Activated naive CD8-positive, alpha-beta T cell treated with anti-CD3 and anti-CD28 coated beads, Interleukin-2, amount 10 ng/mL, durations not matched to agents 7 days and 5 days (primary cell): ENCODE data around the gene ATG14. TPM values are rescaled to one million over a fixed set of nuclear protein-coding genes. Genes with fewer than 3 reads are reported as not detected.
"Not testable (repeated sequence)": the region's sequence is repeated elsewhere in the genome, so short reads cannot be mapped to it uniquely, and the experiment has no call there.

Experiments
- ATAC-seq: fragments of 150-1000 bp; cut with Tn5 transposase; one replicate; pipeline ENCODE4 v1.10.0; 2021; ENCODE audit warnings: low read depth, moderate library complexity
- POLR2A ChIA-PET: fragments of 350-600 bp; sonication (Branson Sonifier 250); formaldehyde crosslinking; loops from one replicate; lab custom pipeline; 2021; ENCODE audit warnings: antibody characterized with exemption; lab: Charles Lee
- DNase-seq: peaks from one replicate; pipeline ENCODE4 v3.0.0; 2021
- H3K27ac Mint-ChIP-seq: one replicate; pipeline ENCODE4 v1.8.0; 2022; ENCODE audit warnings: mild to moderate bottlenecking, mixed read lengths
- H3K27me3 Mint-ChIP-seq: one replicate; pipeline ENCODE4 v1.8.0; 2022; ENCODE audit warnings: mild to moderate bottlenecking, moderate library complexity, mixed read lengths
- H3K36me3 Mint-ChIP-seq: one replicate; pipeline ENCODE4 v1.8.0; 2021; ENCODE audit warnings: mild to moderate bottlenecking, mixed read lengths
- H3K4me1 Mint-ChIP-seq: one replicate; pipeline ENCODE4 v1.8.0; 2021; ENCODE audit warnings: mixed read lengths
- H3K4me3 Mint-ChIP-seq: one replicate; pipeline ENCODE4 v1.8.0; 2022; ENCODE audit warnings: mild to moderate bottlenecking, moderate library complexity, mixed read lengths
- H3K9me3 Mint-ChIP-seq: one replicate; pipeline ENCODE4 v1.8.0; 2021; ENCODE audit warnings: mixed read lengths
- total RNA-seq, 2 experiments: library from RNA; stranded (reverse); gene quantifications; one replicate each; pipeline ENCODE4 v1.2.3, GENCODE V29; 2021

ATG14 gene
- total RNA-seq, 2 experiments from 2014 or later: 7.8 to 8.1 TPM

DNA sequence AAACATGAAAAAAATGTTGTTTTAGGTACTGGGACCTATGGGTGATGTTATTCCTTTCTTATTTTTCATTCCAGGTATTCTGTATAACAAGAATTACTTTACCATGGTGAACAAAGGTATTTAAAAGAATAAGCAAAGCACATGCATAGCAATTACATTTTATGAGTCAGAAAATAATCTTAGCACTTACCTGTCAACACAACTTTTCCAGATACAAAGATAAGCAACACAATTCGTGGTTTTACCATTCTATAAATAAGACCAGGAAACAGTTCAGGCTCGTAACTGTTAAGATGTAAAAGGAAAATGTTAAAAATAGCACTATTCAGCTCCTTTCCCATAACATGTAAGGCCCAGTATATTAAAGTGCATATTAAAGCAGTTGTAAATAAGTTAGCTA, 12.3 kb upstream of the ATG14 start:
- ATAC-seq (no peak), DNase-seq (no peak)
- Mint-ChIP-seq H3K4me1 (no peaks in the 10 kb centered on the region), H3K4me3 (no peak overlapping the region), H3K9me3 (no peaks in the 10 kb centered on the region), H3K27me3 (no peaks in the 10 kb centered on the region), H3K27ac (no peak overlapping the region), H3K36me3 (no peaks in the 10 kb centered on the region)
- POLR2A ChIA-PET: interaction anchor here (0.5 kb wide), 1 partner anchor 155 kb away, joined by 3 read pairs; no protein-coding TSS in a partner anchor

DNA sequence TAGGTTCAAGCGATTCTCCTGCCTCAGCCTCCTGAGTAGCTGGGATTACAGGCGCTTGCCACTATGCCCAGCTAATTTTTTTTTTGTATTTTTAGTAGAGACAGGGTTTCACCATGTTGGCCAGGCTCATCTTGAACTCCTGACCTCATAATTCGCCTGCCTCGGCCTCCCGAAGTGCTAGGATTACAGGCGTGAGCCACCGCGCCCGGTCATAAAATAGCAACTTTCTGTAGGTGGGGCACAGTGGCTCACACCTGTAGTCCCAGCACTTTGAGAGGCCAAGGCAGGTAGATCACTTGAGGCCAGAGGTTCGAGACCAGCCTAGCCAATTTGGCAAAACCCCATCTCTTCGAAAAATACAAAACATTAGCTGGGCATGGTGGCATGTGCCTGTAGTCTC, 10.7 kb upstream of the ATG14 start:
- H3K4me3 Mint-ChIP-seq, H3K27me3 Mint-ChIP-seq, ATAC-seq, DNase-seq, H3K4me1 Mint-ChIP-seq, H3K27ac Mint-ChIP-seq, POLR2A ChIA-PET, H3K9me3 Mint-ChIP-seq, H3K36me3 Mint-ChIP-seq: not testable (repeated sequence)

DNA sequence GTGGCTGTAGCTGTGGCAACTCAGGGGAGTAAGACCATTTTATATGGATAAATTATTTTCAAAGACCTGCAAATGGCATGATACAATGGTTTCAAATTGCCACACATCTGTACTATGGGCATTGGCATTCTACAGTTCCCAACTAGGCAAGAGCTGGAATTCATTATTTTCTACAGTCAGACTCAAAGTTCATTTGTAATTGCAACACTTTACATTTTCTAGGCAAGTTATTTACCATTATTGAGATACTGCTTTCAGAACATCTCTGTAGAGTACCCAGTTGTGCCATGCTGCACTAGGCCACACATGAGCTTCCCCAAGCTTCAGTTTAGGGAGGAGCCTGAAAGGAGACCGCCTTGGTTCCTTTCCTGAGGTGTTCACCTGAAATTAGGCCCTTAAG, 8.0 kb upstream of the ATG14 start:
- H3K27ac Mint-ChIP-seq: no peak overlapping the region

GRCh38 chr14:55418411-55418810, 6.8 kb upstream of the ATG14 start:
- Mint-ChIP-seq H3K27me3 (no peaks in the 10 kb centered on the region), H3K36me3 (no peaks in the 10 kb centered on the region), H3K4me1 (peaks cover 4% of the 10 kb centered on the region), H3K4me3 (no peak overlapping the region), H3K9me3 (no peaks in the 10 kb centered on the region), H3K27ac (no peak overlapping the region)
- no peak for DNase-seq
- no peak for ATAC-seq
- POLR2A ChIA-PET: no interaction called here

More for the DNA sequence above, 8.0 kb upstream of the ATG14 start:
- Mint-ChIP-seq H3K36me3 (no peaks in the 10 kb centered on the region), H3K4me3 (no peak overlapping the region), H3K4me1 (peaks cover 4% of the 10 kb centered on the region), H3K27me3 (no peaks in the 10 kb centered on the region), H3K9me3 (no peaks in the 10 kb centered on the region)
- ATAC-seq: no peak
- no peak for DNase-seq
- POLR2A ChIA-PET: interaction anchor here (1.0 kb wide), 1 partner anchor 9 kb away, joined by 3 read pairs; no protein-coding TSS in a partner anchor

DNA sequence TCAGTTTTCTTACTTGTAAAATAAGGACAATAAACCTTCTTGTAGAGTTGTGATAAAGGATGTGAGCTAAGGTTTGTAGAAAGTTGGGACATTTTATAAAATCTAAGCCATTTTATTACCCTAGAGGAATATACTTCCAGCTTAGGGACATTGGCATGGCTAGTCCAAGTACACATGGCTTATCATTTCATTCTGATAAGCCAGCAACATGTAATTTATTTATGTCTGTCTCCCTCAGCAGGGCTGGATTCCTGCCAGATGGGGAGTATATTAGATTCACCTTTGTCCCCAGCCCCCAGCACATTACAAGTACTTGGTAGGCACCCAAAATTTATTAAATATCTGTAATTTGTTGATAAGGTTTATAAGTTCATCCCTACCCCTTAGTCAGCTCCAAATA, 6.3 kb upstream of the ATG14 start:
- POLR2A ChIA-PET: interaction anchor here (1.0 kb wide), 1 partner anchor 147 kb away, joined by 5 read pairs; the partner anchor contains the start of gene FBXO34
- Mint-ChIP-seq H3K4me1 (peaks cover 4% of the 10 kb centered on the region), H3K36me3 (no peaks in the 10 kb centered on the region), H3K4me3 (no peak overlapping the region), H3K9me3 (no peaks in the 10 kb centered on the region), H3K27ac (no peak overlapping the region), H3K27me3 (no peaks in the 10 kb centered on the region)
- ATAC-seq (no peak), DNase-seq (no peak)

- Mint-ChIP-seq H3K9me3 (no peaks in the 10 kb centered on the region), H3K27me3 (no peaks in the 10 kb centered on the region), H3K27ac (no peak overlapping the region), H3K4me3 (no peak overlapping the region), H3K4me1 (peaks cover 4% of the 10 kb centered on the region), H3K36me3 (no peaks in the 10 kb centered on the region)
- DNase-seq (peak; percentile 45), ATAC-seq (no peak)
- POLR2A ChIA-PET: interaction anchor here (0.6 kb wide), 2 partner anchors 145 to 308 kb away, joined by 3 to 7 read pairs; no protein-coding TSS in a partner anchor
Observed at GRCh38 chr14:55416866-55417265, 5.2 kb upstream of the ATG14 start.

DNA sequence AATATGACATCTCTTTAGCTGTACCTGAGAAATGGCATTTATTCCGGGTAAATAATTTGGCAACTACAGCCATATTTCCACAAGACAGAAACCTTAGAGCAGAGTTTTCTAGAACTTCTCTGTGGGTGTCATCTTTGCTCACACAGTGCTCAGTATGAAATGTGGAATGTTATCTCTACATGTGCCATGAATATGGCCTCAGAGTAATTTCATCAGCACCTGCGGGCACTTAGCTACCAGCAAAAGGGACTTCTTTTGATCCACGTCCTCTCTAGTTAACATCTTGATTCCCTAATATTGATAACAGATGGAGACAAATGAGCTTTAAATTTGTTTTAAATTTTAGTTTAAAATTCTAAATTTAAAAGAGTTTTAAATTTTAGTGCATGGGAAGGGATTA, 2.9 kb upstream of the ATG14 start:
- DNase-seq (no peak), ATAC-seq (no peak)
- POLR2A ChIA-PET: no interaction called here
- Mint-ChIP-seq H3K4me1 (peaks cover 13% of the 10 kb centered on the region), H3K27me3 (no peaks in the 10 kb centered on the region), H3K27ac (no peak overlapping the region), H3K4me3 (no peak overlapping the region), H3K9me3 (no peaks in the 10 kb centered on the region), H3K36me3 (no peaks in the 10 kb centered on the region)

DNA sequence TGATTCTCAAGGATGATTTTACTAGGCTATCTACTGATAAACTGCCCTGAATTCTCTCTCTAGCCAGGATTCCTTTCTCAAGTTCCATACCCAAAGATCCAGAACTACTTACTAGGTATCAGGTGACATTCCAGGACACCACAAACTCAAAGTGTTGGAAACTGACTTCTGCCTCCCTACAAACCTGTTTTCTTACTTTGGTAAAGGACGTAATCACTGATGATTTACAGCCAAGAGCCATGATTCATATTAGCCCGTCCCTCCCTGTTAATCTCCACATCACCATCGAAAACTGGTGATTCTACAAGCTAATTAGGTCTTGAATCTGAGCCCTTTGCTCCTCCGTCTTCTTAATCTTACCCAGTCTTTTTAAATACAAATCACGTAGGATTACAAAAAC, 1.0 kb upstream of the ATG14 start:
- ATAC-seq: no peak
- H3K4me1 Mint-ChIP-seq: peaks cover 15% of the 10 kb centered on the region
- no peak overlapping the region for H3K27ac Mint-ChIP-seq
- no peak for DNase-seq
- peak overlapping the region; percentile 89 for H3K4me3 Mint-ChIP-seq
- no peaks in the 10 kb centered on the region for H3K36me3 Mint-ChIP-seq
- no peaks in the 10 kb centered on the region for H3K27me3 Mint-ChIP-seq
- H3K9me3 Mint-ChIP-seq: no peaks in the 10 kb centered on the region
- POLR2A ChIA-PET: no interaction called here

DNA sequence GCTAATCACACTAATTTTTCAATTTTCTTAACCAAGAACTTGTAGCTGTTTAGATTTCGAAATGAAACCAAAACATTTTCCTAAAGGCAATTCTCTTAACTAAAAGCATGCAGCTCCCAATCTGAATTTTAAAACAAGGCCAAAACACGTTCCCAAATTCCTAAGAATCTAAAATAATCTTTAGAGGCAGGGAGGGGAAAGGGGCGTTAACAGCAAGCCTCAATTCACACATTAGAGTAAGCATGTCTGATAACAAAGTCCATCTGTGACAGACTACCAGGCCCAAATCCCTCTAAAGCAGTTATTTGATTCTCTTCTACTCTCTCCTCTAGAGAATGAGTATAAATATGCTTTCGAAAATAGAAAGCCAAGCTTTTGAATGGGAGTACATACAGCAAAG, 754 bp downstream of the ATG14 start:
- POLR2A ChIA-PET: interaction anchor here (0.9 to 1.0 kb wide), 2 partner anchors 9 to 39 kb away, joined by 3 read pairs; no protein-coding TSS in a partner anchor
- Mint-ChIP-seq H3K4me1 (peaks cover 12% of the 10 kb centered on the region), H3K9me3 (no peaks in the 10 kb centered on the region), H3K4me3 (peak overlapping the region; percentile 89), H3K36me3 (no peaks in the 10 kb centered on the region), H3K27me3 (no peaks in the 10 kb centered on the region), H3K27ac (peak overlapping the region; percentile 57)
- DNase-seq (no peak), ATAC-seq (no peak)

GRCh38 chr14:55404173-55404854, 7.3 kb downstream of the ATG14 start:
- Mint-ChIP-seq H3K4me1 (peaks cover 5% of the 10 kb centered on the region), H3K27ac (no peak overlapping the region), H3K27me3 (no peaks in the 10 kb centered on the region), H3K9me3 (no peaks in the 10 kb centered on the region), H3K4me3 (no peak overlapping the region), H3K36me3 (no peaks in the 10 kb centered on the region)
- POLR2A ChIA-PET: no interaction called here
- ATAC-seq: no peak
- no peak for DNase-seq

GRCh38 chr14:55401751-55402150, 9.9 kb downstream of the ATG14 start:
- ATAC-seq (no peak), DNase-seq (no peak)
- H3K27me3 Mint-ChIP-seq: no peaks in the 10 kb centered on the region
- H3K27ac Mint-ChIP-seq: no peak overlapping the region
- no peaks in the 10 kb centered on the region for H3K36me3 Mint-ChIP-seq
- no peaks in the 10 kb centered on the region for H3K9me3 Mint-ChIP-seq
- H3K4me1 Mint-ChIP-seq: peaks cover 3% of the 10 kb centered on the region
- POLR2A ChIA-PET: no interaction called here
- no peak overlapping the region for H3K4me3 Mint-ChIP-seq

GRCh38 chr14:55399852-55400251, 11.8 kb downstream of the ATG14 start:
- no peak for DNase-seq
- peaks cover 2% of the 10 kb centered on the region for H3K36me3 Mint-ChIP-seq
- no peak overlapping the region for H3K27ac Mint-ChIP-seq
- ATAC-seq: no peak
- POLR2A ChIA-PET: no interaction called here
- peaks cover 3% of the 10 kb centered on the region for H3K4me1 Mint-ChIP-seq
- no peaks in the 10 kb centered on the region for H3K27me3 Mint-ChIP-seq
- H3K9me3 Mint-ChIP-seq: no peaks in the 10 kb centered on the region
- no peak overlapping the region for H3K4me3 Mint-ChIP-seq

- POLR2A ChIA-PET: no interaction called here
- no peak overlapping the region for H3K27ac Mint-ChIP-seq
- H3K4me1 Mint-ChIP-seq: peaks cover 1% of the 10 kb centered on the region
- no peaks in the 10 kb centered on the region for H3K9me3 Mint-ChIP-seq
- H3K36me3 Mint-ChIP-seq: peaks cover 2% of the 10 kb centered on the region
- no peak for ATAC-seq
- H3K4me3 Mint-ChIP-seq: no peak overlapping the region
- no peak for DNase-seq
- H3K27me3 Mint-ChIP-seq: no peaks in the 10 kb centered on the region
Observed at GRCh38 chr14:55399183-55399582, 12.4 kb downstream of the ATG14 start.

DNA sequence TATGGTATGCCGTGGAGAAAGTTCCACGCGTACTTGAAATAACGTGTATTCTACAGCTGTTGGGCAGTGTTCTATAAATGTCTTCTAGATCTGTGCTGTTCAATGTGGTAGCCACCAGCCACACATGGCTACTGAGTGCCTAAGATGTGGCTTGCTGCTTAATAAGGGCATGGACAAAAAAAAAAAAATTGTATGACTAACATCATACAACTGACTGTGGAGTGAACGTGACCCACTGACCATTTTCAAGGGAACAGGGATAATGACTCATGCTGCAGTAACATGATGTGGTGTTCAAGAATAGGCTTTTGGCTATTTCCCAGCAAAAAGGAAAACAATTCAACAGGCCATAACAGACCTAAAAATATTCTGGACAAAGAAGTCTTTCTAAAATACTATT, 13.0 kb downstream of the ATG14 start:
- no peaks in the 10 kb centered on the region for H3K4me1 Mint-ChIP-seq
- DNase-seq (no peak), ATAC-seq (no peak)
- no peaks in the 10 kb centered on the region for H3K27me3 Mint-ChIP-seq
- no peak overlapping the region for H3K27ac Mint-ChIP-seq
- H3K36me3 Mint-ChIP-seq: peaks cover 2% of the 10 kb centered on the region
- H3K4me3 Mint-ChIP-seq: no peak overlapping the region
- H3K9me3 Mint-ChIP-seq: no peaks in the 10 kb centered on the region
- POLR2A ChIA-PET: no interaction called here
